ENCODE results near the gene TMEM63B. TPM values are rescaled to one million over a fixed set of nuclear protein-coding genes. Genes with fewer than 3 reads are reported as not detected.
"Not testable (repeated sequence)": the region's sequence is repeated elsewhere in the genome, so short reads cannot be mapped to it uniquely, and the experiment has no call there.

Gene TMEM63B
- total RNA-seq, 1 donor from 2014 or later = 36.2 TPM

GRCh38 chr6:44091981-44092884 lies 35.1 kb upstream of the TMEM63B start:
- no peak for DNase-seq (ENCODE audit: extremely low spot score, unreplicated experiment)
- Mint-ChIP-seq H3K9me3 (ENCODE audit: unreplicated experiment) (no peaks in the 10 kb centered on the region), H3K4me3 (ENCODE audit: unreplicated experiment) (no peak overlapping the region), H3K36me3 (ENCODE audit: unreplicated experiment) (peaks cover 5% of the 10 kb centered on the region), H3K27me3 (ENCODE audit: unreplicated experiment) (no peaks in the 10 kb centered on the region), H3K27ac (ENCODE audit: unreplicated experiment) (no peak overlapping the region), H3K4me1 (ENCODE audit: unreplicated experiment) (peaks cover 1% of the 10 kb centered on the region)
- no peak for TF ChIP-seq CTCF (IDR thresholded peaks at IDR 0.05)

DNA sequence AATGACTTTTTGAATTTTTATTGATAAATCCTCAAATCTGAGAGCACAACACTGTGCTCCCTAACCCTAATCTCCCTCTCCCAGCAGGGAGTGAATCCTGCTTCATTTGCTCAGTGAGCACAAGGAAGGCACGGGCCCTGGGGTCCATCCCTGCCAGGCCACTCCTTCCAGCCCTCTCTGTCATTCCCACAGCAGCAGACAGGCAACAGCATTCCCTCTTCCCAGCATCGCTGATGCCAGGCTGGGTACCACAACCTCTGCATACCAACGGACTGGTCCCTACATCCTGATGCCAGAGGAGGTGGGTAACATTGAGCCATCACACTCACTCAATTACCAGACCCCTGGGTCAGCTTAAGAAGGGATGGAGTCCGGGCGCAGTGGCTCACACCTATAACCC lies 34.3 kb upstream of the TMEM63B start:
- Mint-ChIP-seq H3K36me3 (ENCODE audit: unreplicated experiment) (peaks cover 5% of the 10 kb centered on the region), H3K27ac (ENCODE audit: unreplicated experiment) (no peak overlapping the region), H3K4me3 (ENCODE audit: unreplicated experiment) (no peak overlapping the region), H3K27me3 (ENCODE audit: unreplicated experiment) (no peaks in the 10 kb centered on the region), H3K4me1 (ENCODE audit: unreplicated experiment) (no peaks in the 10 kb centered on the region), H3K9me3 (ENCODE audit: unreplicated experiment) (no peaks in the 10 kb centered on the region)
- no peak for DNase-seq (ENCODE audit: extremely low spot score, unreplicated experiment)
- no peak for TF ChIP-seq CTCF (IDR thresholded peaks at IDR 0.05)

DNA sequence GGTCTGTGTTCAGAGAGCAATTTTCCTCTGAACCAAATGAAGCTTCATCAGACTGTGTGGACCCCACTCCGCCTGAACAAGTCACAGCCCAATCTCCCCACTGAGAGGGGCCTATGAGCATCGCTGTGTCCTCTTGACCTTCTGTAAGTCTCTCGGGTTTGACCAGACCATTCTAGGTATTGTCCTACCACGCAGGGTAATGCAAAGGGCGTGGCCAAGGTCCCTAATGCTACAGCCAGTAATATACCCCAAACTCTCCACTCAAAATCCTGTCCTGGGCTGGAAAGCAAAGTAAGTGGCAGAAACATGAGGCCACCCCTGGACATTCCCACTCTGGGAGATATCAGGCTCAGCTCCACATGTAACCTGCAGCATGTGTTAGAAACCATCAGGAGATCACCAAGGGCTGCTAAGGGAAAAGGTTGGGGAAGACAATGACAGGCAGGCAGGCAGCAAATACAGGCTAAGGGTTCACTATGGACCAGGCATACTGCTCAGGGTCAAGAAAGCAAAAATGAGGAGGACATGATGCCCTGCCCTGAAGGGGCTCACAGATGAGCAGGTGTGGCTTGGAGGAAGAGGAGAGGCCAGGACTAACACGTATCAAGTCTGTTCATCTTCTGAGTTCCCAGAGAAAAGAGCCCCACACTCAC lies 33.5 kb upstream of the TMEM63B start:
- TF ChIP-seq CTCF (IDR thresholded peaks at IDR 0.05) = no peak
- no peaks in the 10 kb centered on the region for H3K4me1 Mint-ChIP-seq (ENCODE audit: unreplicated experiment)
- no peak overlapping the region for H3K4me3 Mint-ChIP-seq (ENCODE audit: unreplicated experiment)
- no peak overlapping the region for H3K27ac Mint-ChIP-seq (ENCODE audit: unreplicated experiment)
- H3K9me3 Mint-ChIP-seq (ENCODE audit: unreplicated experiment) = no peaks in the 10 kb centered on the region
- peak; percentile 75 for DNase-seq (ENCODE audit: extremely low spot score, unreplicated experiment)
- H3K36me3 Mint-ChIP-seq (ENCODE audit: unreplicated experiment) = peaks cover 5% of the 10 kb centered on the region
- H3K27me3 Mint-ChIP-seq (ENCODE audit: unreplicated experiment) = no peaks in the 10 kb centered on the region

DNA sequence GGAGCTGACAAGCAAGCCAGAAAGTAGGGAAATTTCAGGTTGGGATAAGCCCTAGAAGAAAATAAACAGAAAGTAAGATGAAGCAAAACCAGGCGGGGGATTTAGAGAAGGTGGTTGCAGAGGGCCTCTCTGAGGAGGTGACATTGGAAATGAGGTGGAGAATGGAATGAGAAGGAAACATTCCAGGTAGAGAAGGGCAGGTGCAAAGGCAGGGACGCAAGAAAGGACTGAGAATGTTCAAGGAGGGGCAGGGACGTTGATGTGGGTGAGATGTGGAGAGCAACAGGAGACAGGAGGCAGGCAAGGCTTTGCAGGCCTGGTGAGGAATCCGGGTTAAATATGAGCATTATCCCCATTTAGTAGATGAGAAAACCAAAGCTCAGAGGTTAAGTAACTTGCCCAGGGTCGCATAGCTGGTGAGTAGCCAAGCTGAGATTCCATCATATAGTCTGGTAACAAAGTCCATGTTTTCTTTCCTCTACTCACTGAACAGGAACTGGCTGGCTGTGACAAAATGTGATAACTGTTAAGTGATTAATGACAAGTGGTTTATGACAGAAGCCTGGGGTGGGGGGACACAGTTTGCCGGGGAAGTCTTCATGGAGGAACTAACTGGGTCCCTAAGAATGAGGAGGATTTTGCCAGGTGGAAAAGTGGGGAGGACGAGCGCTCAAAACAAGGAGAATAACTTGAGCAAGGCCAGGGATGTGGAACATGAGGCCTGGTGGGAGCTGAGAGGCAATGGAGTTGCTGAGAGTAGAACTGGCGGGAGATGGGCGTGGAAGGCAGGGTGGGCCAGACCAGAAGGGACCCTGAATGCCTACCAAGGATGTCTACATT lies 32.7 kb upstream of the TMEM63B start:
- Mint-ChIP-seq H3K4me3 (ENCODE audit: unreplicated experiment) (no peak overlapping the region), H3K9me3 (ENCODE audit: unreplicated experiment) (no peaks in the 10 kb centered on the region), H3K4me1 (ENCODE audit: unreplicated experiment) (no peaks in the 10 kb centered on the region), H3K27ac (ENCODE audit: unreplicated experiment) (no peak overlapping the region), H3K36me3 (ENCODE audit: unreplicated experiment) (peaks cover 5% of the 10 kb centered on the region), H3K27me3 (ENCODE audit: unreplicated experiment) (no peaks in the 10 kb centered on the region)
- DNase-seq (ENCODE audit: extremely low spot score, unreplicated experiment) = no peak
- no peak for TF ChIP-seq CTCF (IDR thresholded peaks at IDR 0.05)

GRCh38 chr6:44095243-44095623 lies 32.1 kb upstream of the TMEM63B start:
- not testable (repeated sequence) for H3K36me3 Mint-ChIP-seq (ENCODE audit: unreplicated experiment); H3K9me3 Mint-ChIP-seq (ENCODE audit: unreplicated experiment); H3K4me3 Mint-ChIP-seq (ENCODE audit: unreplicated experiment); H3K27me3 Mint-ChIP-seq (ENCODE audit: unreplicated experiment); DNase-seq (ENCODE audit: extremely low spot score, unreplicated experiment); H3K27ac Mint-ChIP-seq (ENCODE audit: unreplicated experiment); H3K4me1 Mint-ChIP-seq (ENCODE audit: unreplicated experiment)
